GM12875 (cell line): ENCODE measurements around the gene TRAPPC8.
"Not testable (repeated sequence)": the region's sequence is repeated elsewhere in the genome, so short reads cannot be mapped to it uniquely, and the experiment has no call there.

Source experiments
- H3K4me3 ChIP-seq: one replicate; pipeline ENCODE4 v1.5.1; 2011; ENCODE audit warnings: low read depth, low read length, control low read depth
- CTCF ChIP-seq: IDR thresholded peaks from 2 replicates; pipeline ENCODE4 v1.5.1; 2011; ENCODE audit warnings: low read depth, mild to moderate bottlenecking, control low read depth, inconsistent platforms, low read length, moderate library complexity, borderline replicate concordance; ENCODE audit not compliant: insufficient read depth

TRAPPC8 gene

GRCh38 chr18:31918733-31919132 lies 24.2 kb downstream of the TRAPPC8 start:
- H3K4me3 ChIP-seq, result no peak overlapping the region
- TF ChIP-seq CTCF, result no peak

DNA sequence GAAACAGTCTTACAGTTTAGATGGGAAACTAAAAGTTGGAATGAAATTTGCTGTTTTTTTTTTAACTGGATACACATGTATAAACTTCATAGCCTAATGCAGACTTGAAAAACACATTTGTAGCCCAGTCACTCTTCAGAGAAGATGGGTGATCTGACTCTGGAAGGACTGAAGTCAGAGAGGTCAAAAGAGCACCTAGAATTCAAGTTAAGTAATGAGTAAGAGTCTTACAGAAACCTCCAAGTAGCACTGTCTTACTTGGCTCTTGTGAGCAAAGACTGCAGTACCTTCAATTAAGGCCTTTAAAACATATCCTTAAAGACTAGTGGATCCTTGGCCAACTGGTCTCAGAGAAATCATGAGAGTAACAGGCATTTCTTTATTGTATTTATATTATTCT lies 41.9 kb downstream of the TRAPPC8 start:
- no peak for TF ChIP-seq CTCF
- no peak overlapping the region for H3K4me3 ChIP-seq

- not testable (repeated sequence) for H3K4me3 ChIP-seq
These were observed 43.2 kb downstream of the TRAPPC8 start for GRCh38 chr18:31899771-31900170.

- H3K4me3 ChIP-seq, result no peak overlapping the region
- TF ChIP-seq CTCF, result no peak
These were observed 50.0 kb downstream of the TRAPPC8 start for GRCh38 chr18:31892936-31893335.

- no peak overlapping the region for H3K4me3 ChIP-seq
These were observed 51.4 kb downstream of the TRAPPC8 start for GRCh38 chr18:31891566-31891965.

DNA sequence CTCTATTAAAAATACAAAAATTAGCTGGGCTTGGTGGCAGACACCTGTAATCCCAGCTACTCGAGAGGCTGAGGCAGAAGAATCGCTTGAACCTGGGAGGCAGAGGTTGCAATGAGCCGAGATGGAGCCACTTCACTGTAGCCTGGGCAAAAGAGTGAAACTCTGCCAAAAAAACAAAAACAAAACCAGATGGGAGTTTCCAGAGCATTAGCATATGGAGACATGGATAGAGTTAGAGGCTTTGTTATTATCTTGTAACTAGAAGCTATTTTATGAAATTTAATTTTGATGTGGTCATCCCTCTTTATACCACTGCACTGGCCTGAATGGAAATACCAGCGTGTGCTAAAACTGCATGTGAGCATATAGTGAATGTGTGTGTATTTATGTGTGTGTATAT lies 58.9 kb downstream of the TRAPPC8 start:
- H3K4me3 ChIP-seq, result no peak overlapping the region
- TF ChIP-seq CTCF, result no peak

More at GRCh38 chr18:31891566-31891965, 51.4 kb downstream of the TRAPPC8 start:
- no peak for TF ChIP-seq CTCF

GRCh38 chr18:31880186-31880898 lies 62.6 kb downstream of the TRAPPC8 start:
- no peak for TF ChIP-seq CTCF
- no peak overlapping the region for H3K4me3 ChIP-seq
